Transverse colon (tissue), 4 donors: Measurements from ENCODE around the gene NCOA1. TPM values are rescaled to one million over a fixed set of nuclear protein-coding genes. Genes with fewer than 3 reads are reported as not detected.

Experiments
- DNase-seq: peaks from one replicate; pipeline ENCODE4 v3.0.0-alpha.2; 2019
- H3K27ac ChIP-seq, 4 donors: fragments of 200-600 bp; sonication (generic); 2 replicates each; pipeline ENCODE4 v1.5.1; 2016 to 2018; ENCODE audit warnings: inconsistent platforms in 4 of 4
- H3K27me3 ChIP-seq: fragments of 200-600 bp; sonication (generic); 2 replicates; pipeline ENCODE4 v1.5.1; 2017; ENCODE audit warnings: inconsistent platforms
- H3K36me3 ChIP-seq, 4 donors: fragments of 200-600 bp; sonication (generic); 2 replicates each; pipeline ENCODE4 v1.5.1; 2017 to 2019; ENCODE audit warnings: inconsistent platforms in 4 of 4
- H3K4me1 ChIP-seq, 4 donors: fragments of 200-600 bp; sonication (generic); 2 replicates each; pipeline ENCODE4 v1.5.1; 2017 to 2020; ENCODE audit warnings: inconsistent platforms in 4 of 4
- H3K4me3 ChIP-seq, 4 donors: fragments of 200-600 bp; sonication (generic); 1 replicate in 1 of 4; 2 replicates in 3 of 4; pipeline versions ENCODE4 v1.5.1 to v1.6.1; 2017 to 2019; ENCODE audit warnings: inconsistent platforms in 4 of 4
- H3K9me3 ChIP-seq, 2 donors: fragments of 200-600 bp; sonication (generic); 2 replicates each; pipeline ENCODE4 v1.5.1; 2017 to 2019; ENCODE audit warnings: inconsistent platforms in 2 of 2
- CTCF ChIP-seq, 5 experiments: fragments of 200-600 bp in 3 of 5; fragments of 450-650 bp in 2 of 5; sonication (generic) in 3 of 5; IDR thresholded peaks; 1 replicate in 2 of 5; 2 replicates in 3 of 5; pipeline ENCODE4 v1.5.1; 2016 to 2017; ENCODE audit warnings: antibody characterized with exemption in 5 of 5, inconsistent platforms in 3 of 5, mild to moderate bottlenecking in 2 of 5, moderate library complexity in 1 of 5
- EP300 ChIP-seq: sonication (generic); formaldehyde crosslinking; IDR thresholded peaks from one replicate; pipeline ENCODE4 v1.6.1; 2017; ENCODE audit warnings: antibody characterized with exemption, low read depth
- POLR2A ChIP-seq: fragments of 450-650 bp; IDR thresholded peaks from one replicate; pipeline ENCODE4 v1.6.1; 2016; ENCODE audit warnings: antibody characterized with exemption, mild to moderate bottlenecking, moderate library complexity
- POLR2AphosphoS5 ChIP-seq, 3 donors: sonication (generic); formaldehyde crosslinking; IDR thresholded peaks; one replicate each; pipeline ENCODE4 v1.6.1; 2016; ENCODE audit warnings: antibody characterized with exemption in 3 of 3
- WGBS, 2 donors: methylation state at CpG; one replicate each; pipeline ENCODE4 v1.1.5; 2018; ENCODE audit warnings: low coverage in 1 of 2; 5-methylcytosine and 5-hydroxymethylcytosine counted together
- in situ Hi-C, 4 donors: fragments of 200-750 bp; cut with MboI; loops; one replicate each; pipeline versions ENCODE4 v1.15.0 to v1.15.1; 2017; ENCODE audit warnings: low sequenced_read_pairs in 3 of 4, low pct_ligation_motif_present in 1 of 4, low pct_unique_long_range_greater_than_20kb in 1 of 4
- intact Hi-C: fragments of 100-400 bp; cut with DNase I; formaldehyde crosslinking; loops from one replicate; pipeline ENCODE4 v1.15.1; 2023; ENCODE audit warnings: low total_unique reads
- total RNA-seq, 4 donors: library from RNA; depleted of rRNA; stranded (reverse); fragments of >200 nt; gene quantifications; one replicate each; pipeline ENCODE4 v1.1.0, GENCODE V29; 2016

Gene NCOA1
- total RNA-seq, 4 donors from 2014 or later, result 32.9 to 56.5 (median 47.9) TPM

- Histone ChIP-seq H3K36me3 (no peaks in the 10 kb centered on the region), H3K27me3 (no peaks in the 10 kb centered on the region), H3K27ac (no peak overlapping the region), H3K4me1 (peaks cover 0 to 8% (median 0%) of the 10 kb centered on the region in 4 donors), H3K9me3 (no peaks in the 10 kb centered on the region), H3K4me3 (no peak overlapping the region)
- intact Hi-C loops (no loop called here), in situ Hi-C loops (loop anchor here in 1 of 4 donors (25.0 kb wide), 1 partner anchor 221 kb away; no protein-coding TSS in a partner anchor)
- DNase-seq, result no peak
- no peak for TF ChIP-seq POLR2AphosphoS5 (IDR thresholded peaks at IDR 0.05)
- no peak for TF ChIP-seq CTCF (IDR thresholded peaks at IDR 0.05)
- no peak for TF ChIP-seq POLR2A
- TF ChIP-seq EP300, result no peak
- 91 to 92% methylated on average over 4 of the region's 4 CpGs for WGBS, 2 donors
Observed at GRCh38 chr2:24658531-24659202, 167.6 kb downstream of the NCOA1 start.

- H3K27me3 ChIP-seq, result no peaks in the 10 kb centered on the region
- no peak overlapping the region for H3K27ac ChIP-seq
- WGBS, 2 donors, result 71 to 78% methylated on average over 1 of the region's 1 CpG
- no peaks in the 10 kb centered on the region for H3K9me3 ChIP-seq
- in situ Hi-C loops, result loop anchor here in 1 of 4 donors (25.0 kb wide), 1 partner anchor 223 kb away; no protein-coding TSS in a partner anchor
- H3K4me1 ChIP-seq, result peaks cover 0 to 8% (median 0%) of the 10 kb centered on the region in 4 donors
- intact Hi-C loops, result no loop called here
- TF ChIP-seq POLR2AphosphoS5 (IDR thresholded peaks at IDR 0.05) (no peak), EP300 (no peak), CTCF (IDR thresholded peaks at IDR 0.05) (no peak), POLR2A (no peak)
- no peak for DNase-seq
- no peaks in the 10 kb centered on the region for H3K36me3 ChIP-seq
- no peak overlapping the region for H3K4me3 ChIP-seq
Observed at GRCh38 chr2:24659862-24660261, 168.8 kb downstream of the NCOA1 start.

- TF ChIP-seq POLR2A (no peak), CTCF (IDR thresholded peaks at IDR 0.05) (no peak), POLR2AphosphoS5 (IDR thresholded peaks at IDR 0.05) (no peak), EP300 (no peak)
- 86 to 94% methylated on average over 1 of the region's 1 CpG for WGBS, 2 donors
- no peaks in the 10 kb centered on the region for H3K9me3 ChIP-seq
- in situ Hi-C loops (loop anchor here in 1 of 4 donors (25.0 kb wide), 1 partner anchor 230 kb away; no protein-coding TSS in a partner anchor), intact Hi-C loops (loop anchor here (1.0 kb wide), 1 partner anchor 45 kb away; no protein-coding TSS in a partner anchor)
- H3K27me3 ChIP-seq, result no peaks in the 10 kb centered on the region
- H3K36me3 ChIP-seq, result no peaks in the 10 kb centered on the region
- no peak for DNase-seq
- no peak overlapping the region for H3K4me3 ChIP-seq
- no peak overlapping the region for H3K27ac ChIP-seq
- no peaks in the 10 kb centered on the region for H3K4me1 ChIP-seq
Observed at GRCh38 chr2:24667542-24667941, 176.5 kb downstream of the NCOA1 start.

GRCh38 chr2:24671230-24671629 lies 180.2 kb downstream of the NCOA1 start:
- no peak for DNase-seq
- no peaks in the 10 kb centered on the region for H3K36me3 ChIP-seq
- in situ Hi-C loops (loop anchor here in 1 of 4 donors (25.0 kb wide), 1 partner anchor 234 kb away; no protein-coding TSS in a partner anchor), intact Hi-C loops (no loop called here)
- no peak overlapping the region for H3K4me3 ChIP-seq
- no peak for TF ChIP-seq EP300
- TF ChIP-seq POLR2AphosphoS5 (IDR thresholded peaks at IDR 0.05), result no peak
- no peak for TF ChIP-seq CTCF (IDR thresholded peaks at IDR 0.05)
- no peak for TF ChIP-seq POLR2A
- no peaks in the 10 kb centered on the region for H3K4me1 ChIP-seq
- no peaks in the 10 kb centered on the region for H3K27me3 ChIP-seq
- H3K9me3 ChIP-seq, result no peaks in the 10 kb centered on the region
- 100% methylated on average over 1 of the region's 1 CpG for WGBS, 2 donors
- no peak overlapping the region for H3K27ac ChIP-seq
